Measurements from ENCODE around the gene C1orf141.
"Not testable (repeated sequence)": the region's sequence is repeated elsewhere in the genome, so short reads cannot be mapped to it uniquely, and the experiment has no call there.

The C1orf141 gene

GRCh38 chr1:67085326-67085725 is 49.4 kb downstream of the C1orf141 start:
- DNase-seq (ENCODE audit: low read depth) = no peak

- no peak for DNase-seq (ENCODE audit: low read depth)
Observed at GRCh38 chr1:67084765-67085318, 49.9 kb downstream of the C1orf141 start.

GRCh38 chr1:67078291-67078690 is 56.5 kb downstream of the C1orf141 start:
- no peak for DNase-seq (ENCODE audit: low read depth)

DNA sequence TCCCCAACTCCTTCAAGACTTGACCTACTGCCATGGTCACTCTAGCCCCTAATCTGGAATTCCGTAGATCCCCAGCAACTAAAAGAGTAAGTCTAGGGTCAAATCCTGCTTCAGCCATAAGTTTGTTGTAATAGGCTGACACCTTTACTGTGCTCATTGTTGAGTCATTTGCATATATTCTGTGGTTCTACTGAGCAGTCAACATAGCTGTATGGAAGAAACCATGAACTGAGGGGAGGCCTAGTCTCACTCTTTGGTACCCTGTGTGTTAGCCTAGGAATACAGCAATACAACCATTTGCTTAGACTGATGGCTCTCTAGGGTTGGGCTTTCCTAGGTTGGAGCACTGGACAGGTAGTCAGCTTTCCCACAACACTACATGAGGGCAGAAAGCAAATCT is 57.2 kb downstream of the C1orf141 start:
- DNase-seq (ENCODE audit: low read depth) = no peak

DNA sequence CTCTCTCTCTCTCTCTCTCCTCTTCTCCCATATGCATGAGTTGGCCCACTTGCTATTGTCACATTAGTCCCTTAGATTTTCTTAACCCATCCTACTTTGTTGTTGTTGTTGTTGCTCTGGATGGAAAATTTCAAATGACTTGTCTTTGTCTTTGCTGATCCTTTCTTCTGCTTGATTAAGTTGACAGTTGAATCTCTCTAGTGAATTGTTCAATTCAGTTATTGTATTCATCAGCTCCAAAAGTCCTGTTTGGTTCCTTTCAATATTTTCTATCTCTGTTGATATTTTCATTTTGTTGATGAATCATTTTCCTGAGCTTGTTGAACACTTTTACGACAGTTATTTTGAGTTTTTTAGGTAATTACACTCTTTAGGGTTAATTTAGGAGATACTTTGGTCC is 62.0 kb downstream of the C1orf141 start:
- no peak for DNase-seq (ENCODE audit: low read depth)

DNA sequence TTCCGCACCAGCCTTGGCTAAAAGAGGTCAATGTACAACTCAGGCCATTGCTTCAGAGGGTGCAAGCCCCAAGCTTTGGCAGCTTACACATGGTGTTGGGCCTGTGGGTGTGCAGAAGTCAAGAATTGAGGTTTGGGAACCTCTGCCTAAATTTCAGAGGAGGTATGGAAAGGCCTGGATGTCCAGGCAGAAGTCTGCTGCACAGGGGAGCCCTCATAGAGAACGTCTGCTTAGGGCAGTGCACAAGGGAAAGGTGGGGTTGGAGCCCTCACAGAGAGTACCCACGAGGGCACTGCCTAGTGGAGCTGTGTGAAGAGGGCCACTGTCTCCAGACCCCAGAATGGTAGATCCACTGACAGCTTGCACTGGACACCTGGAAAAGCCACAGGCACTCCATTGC is 67.1 kb downstream of the C1orf141 start:
- DNase-seq (ENCODE audit: low read depth) = not testable (repeated sequence)

DNA sequence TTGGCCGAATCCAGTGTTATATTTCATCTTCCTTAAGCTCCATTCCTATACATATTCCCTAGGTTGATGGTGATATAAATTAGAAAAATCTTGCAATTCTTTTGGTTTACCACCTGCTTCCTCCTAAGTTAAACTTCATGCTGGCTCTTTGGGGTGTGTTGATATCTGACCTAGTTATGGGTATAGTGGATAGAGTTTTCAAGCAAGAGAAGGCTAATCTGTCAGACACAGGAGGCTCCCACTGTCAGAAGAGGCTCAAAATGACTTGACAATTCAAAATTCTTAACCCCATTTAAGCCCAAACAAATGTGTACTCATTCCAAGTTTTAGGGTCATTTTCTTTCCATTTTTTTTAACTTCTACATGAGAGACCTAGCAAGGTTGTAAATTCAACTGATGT is 72.4 kb downstream of the C1orf141 start:
- no peak for DNase-seq (ENCODE audit: low read depth)

DNA sequence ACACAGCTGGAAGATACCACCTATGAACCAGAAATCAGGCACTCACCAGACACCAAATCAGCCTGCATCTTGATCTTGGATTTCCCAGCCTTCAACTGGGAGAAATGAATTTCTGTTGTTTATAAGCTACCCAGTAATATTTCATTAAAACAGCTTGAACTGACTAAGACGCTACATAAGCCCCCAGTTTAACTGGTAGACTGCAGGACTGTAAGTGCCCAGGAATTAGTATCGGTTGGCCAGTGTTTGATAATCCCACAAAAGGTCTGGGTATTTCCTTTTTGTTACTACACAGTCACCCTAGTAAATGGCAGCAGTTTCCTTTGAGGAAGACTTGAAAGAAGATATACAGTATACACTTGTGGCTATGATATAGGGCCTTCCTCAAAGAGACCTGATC is 73.5 kb downstream of the C1orf141 start:
- DNase-seq (ENCODE audit: low read depth) = no peak

DNA sequence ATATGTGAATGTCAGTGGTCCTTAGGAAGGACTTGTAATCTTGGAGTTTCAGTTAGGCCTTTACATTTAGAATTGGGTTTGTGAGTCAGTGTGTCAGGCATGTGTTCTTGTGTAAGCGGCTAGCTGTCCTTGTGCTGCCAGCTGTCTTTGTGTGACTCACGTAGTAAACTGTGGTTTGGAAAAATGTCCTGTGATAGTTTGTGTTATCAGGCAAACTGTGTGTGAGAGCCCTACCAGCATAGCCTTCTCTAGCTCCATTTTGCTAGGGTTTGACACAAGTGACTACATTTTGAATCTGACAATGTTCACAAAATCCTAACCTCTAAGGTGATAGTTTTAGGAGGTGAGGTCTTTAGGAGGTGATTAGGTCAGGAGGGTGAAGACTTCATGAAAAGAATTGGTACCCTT is 74.0 kb downstream of the C1orf141 start:
- DNase-seq (ENCODE audit: low read depth) = no peak

GRCh38 chr1:67059346-67059745 is 75.4 kb downstream of the C1orf141 start:
- DNase-seq (ENCODE audit: low read depth) = no peak

GRCh38 chr1:67058761-67059160 is 76.0 kb downstream of the C1orf141 start:
- no peak for DNase-seq (ENCODE audit: low read depth)

- DNase-seq (ENCODE audit: low read depth) = no peak
Observed at GRCh38 chr1:67058242-67058641, 76.5 kb downstream of the C1orf141 start.

- peak; percentile 58 for DNase-seq (ENCODE audit: low read depth)
Observed at GRCh38 chr1:67053785-67054772, 80.7 kb downstream of the C1orf141 start, which contains the start of gene SLC35D1. Gene SLC35D1 (minus strand): TSS chr1:67054148. CDS start chr1:67054013, 135 bp downstream.

DNA sequence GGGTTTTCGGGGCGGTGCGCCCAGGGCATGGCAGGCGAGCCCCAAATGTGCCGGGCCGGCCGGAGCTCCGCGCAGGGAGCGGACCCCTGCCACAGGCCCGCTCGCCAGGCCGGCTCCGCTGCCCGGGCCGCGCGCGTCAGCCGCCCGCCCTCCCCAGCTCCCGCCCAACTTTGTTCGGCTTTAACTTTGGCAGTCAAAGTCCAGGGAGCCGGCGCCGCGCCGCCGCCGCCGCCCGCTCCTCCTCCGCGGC is 81.3 kb downstream of the C1orf141 start:
- DNase-seq (ENCODE audit: low read depth) = no peak

GRCh38 chr1:67052741-67053534 is 81.8 kb downstream of the C1orf141 start:
- DNase-seq (ENCODE audit: low read depth) = no peak

- DNase-seq (ENCODE audit: low read depth) = no peak
Observed at GRCh38 chr1:67051196-67051595, 83.6 kb downstream of the C1orf141 start.

DNA sequence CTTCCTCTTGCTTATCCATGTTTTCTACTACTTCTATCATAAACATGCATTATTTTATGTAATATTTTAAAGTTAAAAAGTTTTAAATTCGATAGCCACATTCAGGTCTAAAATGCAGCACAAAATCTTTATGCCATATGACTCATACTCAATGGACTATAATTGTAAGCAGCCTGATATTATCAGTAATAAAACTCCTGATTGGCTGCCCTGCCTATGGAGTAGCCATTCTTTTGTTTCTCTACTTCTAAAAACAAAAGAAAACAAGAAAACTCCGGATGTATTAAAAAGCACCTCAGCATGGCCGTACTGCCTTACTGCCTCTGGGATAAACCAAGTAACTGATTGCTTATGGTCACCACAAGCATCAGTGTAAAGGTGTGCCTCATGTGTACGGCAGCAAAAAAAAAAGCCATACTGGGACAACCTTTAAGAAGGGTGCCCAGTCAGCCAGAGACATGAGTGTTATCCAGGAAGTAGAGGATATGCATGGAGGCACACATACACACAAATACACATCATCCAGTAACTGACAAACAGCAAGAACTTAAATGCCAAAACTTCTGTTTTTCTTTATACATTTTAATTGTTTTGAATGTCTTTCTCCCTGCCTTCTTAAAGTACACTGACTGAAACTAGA is 90.0 kb downstream of the C1orf141 start:
- DNase-seq (ENCODE audit: low read depth) = no peak

DNA sequence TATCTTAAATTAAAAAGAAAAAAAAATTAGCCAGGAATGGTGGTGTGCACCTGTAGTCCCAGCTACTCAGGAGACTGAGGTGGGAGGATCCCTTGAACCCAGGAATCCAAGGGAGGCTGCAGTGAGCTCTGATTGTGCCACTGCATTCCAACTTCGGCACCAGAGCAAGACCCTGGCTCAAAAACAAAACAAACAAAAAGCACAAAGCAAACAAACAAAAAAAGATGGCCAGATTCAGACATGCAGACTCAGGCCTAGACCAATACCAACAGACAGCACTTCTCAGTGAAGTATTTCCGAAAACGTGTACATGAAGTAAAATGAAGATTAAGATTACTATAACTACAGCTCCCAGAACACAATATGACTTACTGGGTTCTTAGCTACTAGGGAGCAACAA is 91.4 kb downstream of the C1orf141 start:
- DNase-seq (ENCODE audit: low read depth) = no peak
